HG03457 (cell line): ENCODE results near the gene C13orf46.

Source experiments
- ATAC-seq: cut with Tn5 transposase; IDR thresholded peaks from one replicate; pipeline ENCODE4 v1.9.1; 2021; ENCODE audit warnings: moderate number of reproducible peaks; ENCODE audit not compliant: unreplicated experiment

The C13orf46 gene

DNA sequence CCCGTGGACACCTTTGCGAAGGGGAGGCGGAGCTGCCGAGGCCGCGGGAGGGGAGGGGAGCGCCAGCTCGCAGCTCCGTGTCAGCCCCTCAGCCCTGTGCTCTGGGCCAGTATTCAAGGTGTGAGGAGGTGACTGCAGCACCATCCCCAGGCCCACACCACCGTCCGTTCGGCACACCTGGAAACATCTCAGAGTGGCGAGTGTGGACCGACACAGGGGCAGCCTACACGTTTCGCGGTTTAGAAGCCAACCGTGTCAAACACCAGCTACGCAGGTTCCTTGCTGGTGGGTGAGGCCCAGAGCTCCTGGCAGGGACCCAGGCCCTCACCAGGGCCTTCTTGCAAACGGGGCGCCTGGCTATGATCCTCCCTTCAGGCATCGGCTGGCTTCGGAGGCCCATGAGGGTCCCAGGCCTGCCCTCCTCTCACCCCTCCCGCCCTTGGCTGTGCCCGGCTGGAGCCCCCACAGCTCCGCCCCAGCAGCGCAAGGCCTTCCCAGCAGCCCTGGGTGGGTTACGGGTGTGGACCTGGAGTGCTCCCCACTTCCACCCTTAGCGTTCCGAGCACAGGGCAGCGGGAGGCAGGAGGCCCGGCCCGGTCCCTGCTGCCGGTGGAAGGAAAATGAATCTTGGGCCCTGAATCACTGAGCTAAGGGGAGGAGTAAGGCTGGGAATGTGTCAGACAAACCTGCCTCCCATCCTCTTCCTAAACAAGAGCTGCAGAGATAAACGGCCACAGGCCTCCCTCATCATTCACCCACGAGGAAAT, 1.2 kb downstream of the C13orf46 start:
- no peak for ATAC-seq

DNA sequence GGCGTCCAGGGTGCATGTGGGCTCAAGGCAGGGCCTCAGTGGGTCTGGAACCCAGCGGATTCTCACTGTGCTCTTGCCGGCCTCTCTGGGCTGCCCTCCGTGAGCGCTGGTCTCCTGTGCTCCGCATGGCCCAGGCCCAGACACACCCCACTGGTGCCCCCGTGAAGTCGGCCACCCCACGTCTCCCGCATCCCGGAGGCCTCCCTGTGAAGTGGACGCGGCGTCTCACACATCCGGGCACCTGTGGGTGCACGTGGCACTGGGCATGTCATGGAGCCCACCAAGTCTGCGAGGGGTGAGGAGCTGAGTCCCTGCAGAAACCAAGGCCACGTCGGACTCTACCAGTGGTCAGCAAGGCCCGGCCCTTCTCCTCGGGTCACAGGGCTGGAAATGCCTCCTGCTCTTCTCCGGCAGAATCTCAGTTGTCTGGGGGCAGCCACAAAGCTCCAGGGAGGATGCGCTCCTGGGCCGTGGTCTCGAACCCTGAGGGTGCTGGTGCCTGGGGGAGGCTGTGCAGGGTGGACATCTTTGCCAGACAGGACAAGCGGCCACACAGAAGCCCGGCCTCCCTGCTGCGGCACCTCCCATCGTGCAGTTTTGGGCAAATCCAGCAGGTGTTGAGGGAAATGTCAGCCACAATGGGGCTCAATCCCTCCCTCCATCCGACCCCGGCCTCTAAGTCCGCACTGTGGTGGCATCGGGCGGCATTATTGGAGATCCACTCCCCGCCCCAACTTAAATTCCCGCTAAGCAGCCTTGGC, 2.2 kb downstream of the C13orf46 start:
- ATAC-seq: no peak

DNA sequence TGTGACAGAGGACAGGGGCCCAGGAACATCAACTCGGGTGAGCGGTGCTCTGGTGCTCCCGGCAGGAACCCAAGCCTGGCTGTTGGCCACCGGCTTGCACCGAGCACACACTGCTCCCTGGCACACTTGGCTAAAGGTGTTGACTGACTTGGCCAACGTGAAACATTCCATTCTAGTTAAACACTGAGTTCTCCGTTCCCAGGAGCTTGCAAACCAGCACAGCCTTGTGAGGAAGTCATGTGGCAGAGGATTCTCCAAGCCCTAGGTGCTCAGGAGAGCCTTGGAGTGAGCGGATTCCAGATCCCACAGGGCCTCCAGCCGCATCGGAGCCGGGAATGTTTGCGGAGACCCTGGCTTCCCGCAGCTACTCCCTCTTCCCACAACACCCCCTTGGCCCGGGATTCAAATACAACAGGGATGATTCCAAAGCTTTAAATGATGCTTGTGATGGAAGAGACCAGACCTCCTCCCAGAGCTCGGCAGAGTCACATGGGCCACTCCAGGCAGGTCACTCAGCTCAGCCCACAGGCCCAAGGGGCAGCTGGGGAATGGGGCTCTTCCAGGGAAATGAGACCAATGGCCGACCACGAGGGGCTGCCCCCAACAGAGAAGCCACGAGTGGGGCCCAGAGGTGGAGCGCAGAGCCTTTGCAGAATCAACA, 2.9 kb downstream of the C13orf46 start:
- no peak for ATAC-seq

GRCh38 chr13:113969973-113970611, 3.8 kb downstream of the C13orf46 start:
- no peak for ATAC-seq

DNA sequence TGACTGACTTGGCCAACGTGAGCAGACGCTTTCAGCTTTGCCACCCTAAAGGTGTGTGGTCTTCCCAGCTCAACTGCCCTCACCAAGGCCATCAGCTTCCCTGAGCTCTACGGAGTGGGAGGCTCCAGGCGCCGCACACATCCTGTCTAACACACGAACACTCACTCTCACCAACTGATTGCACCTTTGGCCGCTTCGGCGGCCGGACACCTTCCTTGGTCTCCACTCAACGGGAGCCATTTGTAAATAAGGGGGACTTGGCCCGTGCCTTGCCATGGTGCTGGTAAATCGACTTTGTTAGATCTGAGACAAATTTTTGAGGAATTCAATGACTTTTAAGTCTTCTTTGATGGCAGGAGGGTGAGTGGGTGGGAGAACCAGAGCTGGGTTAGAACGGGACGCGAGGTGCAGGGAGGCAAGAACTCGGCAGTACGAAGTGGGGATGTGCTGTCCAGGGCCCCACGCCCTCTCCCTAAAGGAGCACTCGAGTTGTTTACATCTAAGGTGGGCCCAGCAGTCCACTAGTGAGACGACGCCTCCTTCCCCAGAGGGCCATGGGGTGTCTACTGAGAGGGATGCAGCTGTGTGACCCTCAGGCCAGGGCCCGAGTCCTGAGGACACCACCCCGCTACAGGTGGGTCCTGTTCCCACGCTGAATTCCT, 4.4 kb downstream of the C13orf46 start:
- ATAC-seq: no peak

DNA sequence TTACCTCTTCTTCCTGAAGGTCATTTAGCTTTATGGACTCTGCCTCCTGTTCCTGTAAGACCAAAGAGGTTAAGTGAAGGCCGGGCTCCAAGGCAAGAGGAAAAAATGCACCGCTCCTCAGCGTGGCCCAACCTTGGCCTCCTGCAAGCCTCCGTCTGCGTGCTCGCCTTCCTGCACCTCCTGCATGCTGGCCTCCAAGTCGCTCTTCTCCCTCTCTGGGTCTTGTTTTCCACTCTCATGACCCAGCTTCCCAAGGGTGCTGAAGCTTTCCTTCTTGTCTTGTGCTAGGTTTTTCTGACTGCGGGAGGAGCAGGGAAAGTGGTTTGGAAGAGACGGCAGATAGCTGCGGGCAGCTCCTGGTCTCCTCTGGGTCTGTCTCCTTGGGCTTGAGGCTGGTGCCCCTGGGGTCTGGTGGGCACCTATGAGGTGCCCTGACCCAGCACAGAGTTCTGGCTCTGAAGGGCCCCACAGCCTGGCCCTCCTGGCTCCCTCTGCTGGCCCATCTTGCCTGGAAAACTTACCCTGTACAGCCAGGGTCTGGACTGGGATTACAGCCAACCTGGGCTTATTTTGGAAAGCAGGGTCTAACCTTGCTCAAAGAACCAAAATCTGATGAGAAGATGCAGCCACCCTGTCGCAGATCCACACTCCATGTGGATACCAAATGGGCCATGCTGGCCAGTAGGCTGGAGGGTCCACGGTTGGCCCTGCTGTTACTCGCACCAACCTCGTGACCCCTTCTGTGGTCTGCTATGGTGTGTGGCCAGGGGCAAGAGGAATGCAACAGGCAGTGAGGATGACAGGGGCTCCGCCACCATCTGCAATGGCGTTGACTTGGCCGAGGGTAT, 5.2 kb downstream of the C13orf46 start:
- no peak for ATAC-seq

- ATAC-seq: no peak
Measured at GRCh38 chr13:113967729-113968462, 6.0 kb downstream of the C13orf46 start.

DNA sequence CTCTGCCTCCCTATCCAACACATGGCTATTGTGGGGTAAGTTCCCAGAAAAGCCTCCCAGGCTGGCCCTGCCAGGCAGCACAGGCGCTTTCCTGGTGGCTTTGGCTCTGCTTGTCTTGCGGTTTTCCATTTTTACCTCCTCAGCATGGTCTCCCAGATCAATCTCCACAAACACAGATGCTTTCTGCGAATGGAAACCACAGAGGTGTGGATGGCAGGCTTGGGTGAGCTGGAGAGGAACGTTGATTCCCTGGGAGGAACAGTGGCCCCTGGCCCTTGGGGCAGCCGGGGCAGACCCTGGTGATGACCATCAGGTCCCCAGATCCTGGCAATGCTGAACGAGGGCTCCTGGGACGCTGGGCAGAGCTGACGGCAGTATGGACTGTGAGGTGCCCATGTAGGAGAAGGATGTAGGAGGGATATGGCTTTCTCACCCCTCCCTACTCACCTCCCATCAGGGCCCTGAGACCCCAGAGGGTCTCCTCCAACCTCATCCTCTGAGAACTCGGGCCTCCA, 6.6 kb downstream of the C13orf46 start:
- ATAC-seq: no peak

- no peak for ATAC-seq
Measured at GRCh38 chr13:113965968-113966884, 7.7 kb downstream of the C13orf46 start.

DNA sequence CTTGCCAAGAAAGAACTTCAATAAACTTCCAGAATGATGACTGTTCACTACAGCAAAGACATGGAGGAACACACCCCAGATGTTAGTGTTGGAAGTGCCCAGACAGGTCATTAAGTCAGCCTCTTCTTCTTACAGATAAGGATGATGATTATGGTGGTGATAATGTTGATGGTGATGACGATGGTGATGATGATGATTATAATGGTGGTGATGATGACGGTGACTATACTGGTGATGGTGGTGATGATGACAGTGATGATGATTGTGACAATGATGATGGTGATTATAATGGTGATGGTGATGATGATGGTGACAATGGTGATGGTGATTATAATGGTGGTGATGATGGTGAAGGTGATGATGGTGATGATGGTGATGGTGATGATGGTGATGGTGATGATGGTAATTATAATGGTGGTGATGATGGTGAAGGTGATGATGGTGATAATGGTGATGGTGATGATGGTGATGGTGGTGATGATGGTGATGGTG, 8.4 kb downstream of the C13orf46 start:
- no peak for ATAC-seq

- no peak for ATAC-seq
Measured at GRCh38 chr13:113964251-113964995, 9.5 kb downstream of the C13orf46 start.

DNA sequence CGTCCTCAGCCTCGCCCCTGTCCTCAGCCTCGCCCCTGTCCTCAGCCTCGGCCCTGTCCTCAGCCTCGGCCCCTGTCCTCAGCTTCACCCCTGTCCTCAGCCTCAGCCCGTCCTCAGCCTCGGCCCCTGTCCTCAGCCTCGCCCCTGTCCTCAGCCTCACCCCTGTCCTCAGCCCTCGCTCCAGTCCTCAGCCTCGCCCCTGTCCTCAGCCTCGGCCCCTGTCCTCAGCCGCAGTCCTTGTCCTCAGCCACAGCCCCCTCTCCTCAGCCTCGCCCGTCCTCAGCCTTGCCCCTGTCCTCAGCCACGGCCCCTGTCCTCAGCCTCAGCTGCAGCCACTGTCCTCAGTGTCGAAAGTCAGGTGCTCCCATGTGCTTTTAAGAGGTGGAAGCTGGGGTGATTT, 10.5 kb downstream of the C13orf46 start:
- ATAC-seq: no peak

DNA sequence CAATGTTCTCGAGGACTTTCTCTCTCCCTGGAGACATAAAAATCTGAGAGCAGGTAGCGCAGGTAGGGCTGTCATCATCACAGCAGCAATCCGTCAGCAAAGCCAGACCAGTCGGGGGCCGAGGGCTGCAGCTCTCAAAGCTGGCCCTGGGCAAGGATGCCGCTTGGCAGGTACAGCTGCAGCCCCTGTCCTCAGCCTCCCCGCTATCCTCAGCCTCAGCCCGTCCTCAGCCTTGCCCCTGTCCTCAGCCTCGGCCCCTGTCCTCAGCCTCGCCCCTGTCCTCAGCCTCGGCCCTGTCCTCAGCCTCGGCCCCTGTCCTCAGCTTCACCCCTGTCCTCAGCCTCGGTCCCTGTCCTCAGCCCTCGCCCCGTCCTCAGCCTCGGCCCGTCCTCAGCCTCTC, 10.9 kb downstream of the C13orf46 start:
- no peak for ATAC-seq

- ATAC-seq: no peak
Measured at GRCh38 chr13:113962386-113962785, 11.5 kb downstream of the C13orf46 start.

- no peak for ATAC-seq
Measured at GRCh38 chr13:113960276-113960948, 13.5 kb downstream of the C13orf46 start.

GRCh38 chr13:113959198-113959597, 14.7 kb downstream of the C13orf46 start:
- no peak for ATAC-seq

- no peak for ATAC-seq
Measured at GRCh38 chr13:113958373-113958772, 15.5 kb downstream of the C13orf46 start.
